Common myeloid progenitor, CD34-positive (primary cell): ENCODE data around the gene HSD3B2.

Source experiments
- CTCF ChIA-PET: fragments of 350-600 bp; sonication (Branson Sonifier 250); formaldehyde crosslinking; loops from one replicate; lab custom pipeline; 2021; ENCODE audit warnings: antibody characterized with exemption; lab: Charles Lee
- POLR2A ChIA-PET: fragments of 350-600 bp; sonication (Branson Sonifier 250); formaldehyde crosslinking; loops from one replicate; lab custom pipeline; 2021; ENCODE audit warnings: antibody characterized with exemption; lab: Charles Lee
- DNase-seq, 3 donors: peaks; one replicate each; pipeline versions ENCODE4 v3.0.0 to v3.0.0-alpha.2; 2013
- H3K27ac ChIP-seq, 2 experiments: 1 replicate in 1 of 2; 2 replicates in 1 of 2; pipeline ENCODE4 v1.7.0; 2013; ENCODE audit warnings: inconsistent platforms in 2 of 2, low read length in 2 of 2, mild to moderate bottlenecking in 2 of 2, low read depth in 1 of 2, moderate library complexity in 1 of 2; ENCODE audit not compliant: severe bottlenecking in 2 of 2, insufficient read depth in 1 of 2, poor library complexity in 1 of 2
- H3K27me3 ChIP-seq, 5 experiments: replicated peaks in 2 of 5; 1 replicate in 3 of 5; 2 replicates in 2 of 5; pipeline versions ENCODE4 v1.6.1 to v1.7.0; 2013; ENCODE audit warnings: low read length in 4 of 5, mild to moderate bottlenecking in 2 of 5, moderate library complexity in 2 of 5, inconsistent platforms in 1 of 5; ENCODE audit not compliant: insufficient read depth in 5 of 5, control insufficient read depth in 4 of 5
- H3K36me3 ChIP-seq, 4 experiments: 1 replicate in 2 of 4; 2 replicates in 2 of 4; pipeline versions ENCODE4 v1.6.1 to v1.7.0; 2013; ENCODE audit warnings: low read length in 3 of 4, control low read depth in 1 of 4, mild to moderate bottlenecking in 1 of 4; ENCODE audit not compliant: control insufficient read depth in 4 of 4, insufficient read depth in 4 of 4
- H3K4me1 ChIP-seq, 4 experiments: 1 replicate in 3 of 4; 2 replicates in 1 of 4; pipeline versions ENCODE4 v1.6.1 to v1.7.1; 2013; ENCODE audit warnings: low read length in 3 of 4, mild to moderate bottlenecking in 3 of 4, control low read depth in 1 of 4, inconsistent platforms in 1 of 4, moderate library complexity in 1 of 4; ENCODE audit not compliant: control insufficient read depth in 4 of 4, insufficient read depth in 4 of 4; ENCODE audit errors: control extremely low read depth in 1 of 4
- H3K4me3 ChIP-seq, 7 experiments: 1 replicate in 4 of 7; 2 replicates in 3 of 7; pipeline versions ENCODE4 v1.5.1 to v1.7.0; 2013; ENCODE audit warnings: mild to moderate bottlenecking in 7 of 7, low read length in 6 of 7, moderate library complexity in 6 of 7, inconsistent platforms in 2 of 7, low read depth in 2 of 7, control low read depth in 1 of 7; ENCODE audit not compliant: insufficient read depth in 4 of 7, control insufficient read depth in 1 of 7; ENCODE audit errors: extremely low read depth in 1 of 7
- H3K9me3 ChIP-seq, 5 experiments: 1 replicate in 4 of 5; 2 replicates in 1 of 5; pipeline versions ENCODE4 v1.6.1 to v1.7.1; 2013; ENCODE audit warnings: low read length in 4 of 5, mild to moderate bottlenecking in 2 of 5, inconsistent platforms in 1 of 5, low read depth in 1 of 5, moderate library complexity in 1 of 5; ENCODE audit not compliant: control insufficient read depth in 4 of 5, insufficient read depth in 2 of 5; ENCODE audit errors: control extremely low read depth in 1 of 5
- WGBS: methylation state at CpG from one replicate; pipeline ENCODE4 v1.1.5; 2013; ENCODE audit not compliant: insufficient coverage; 5-methylcytosine and 5-hydroxymethylcytosine counted together

The HSD3B2 gene

GRCh38 chr1:119416006-119416640, 1.2 kb downstream of the HSD3B2 start:
- Histone ChIP-seq H3K4me3 (no peak overlapping the region), H3K4me1 (no peaks in the 10 kb centered on the region), H3K27ac (no peak overlapping the region), H3K27me3 (peaks cover 0 to 4% (median 0%) of the 10 kb centered on the region in 5 experiments), H3K9me3 (no peaks in the 10 kb centered on the region), H3K36me3 (no peaks in the 10 kb centered on the region)
- no peak for DNase-seq
- 78% methylated on average over 2 of the region's 3 CpGs for WGBS
- ChIA-PET POLR2A (no interaction called here), CTCF (no interaction called here)

GRCh38 chr1:119419109-119419508, 4.2 kb downstream of the HSD3B2 start:
- WGBS: 100% methylated on average over 4 of the region's 5 CpGs
- Histone ChIP-seq H3K4me1 (no peaks in the 10 kb centered on the region), H3K36me3 (no peaks in the 10 kb centered on the region), H3K4me3 (no peak overlapping the region), H3K27me3 (peaks cover 0 to 4% (median 2%) of the 10 kb centered on the region in 5 experiments), H3K27ac (no peak overlapping the region), H3K9me3 (no peaks in the 10 kb centered on the region)
- ChIA-PET POLR2A (no interaction called here), CTCF (no interaction called here)
- DNase-seq: no peak

GRCh38 chr1:119420638-119421037, 5.7 kb downstream of the HSD3B2 start:
- no peak overlapping the region for H3K4me3 ChIP-seq
- CTCF ChIA-PET: no interaction called here
- no peaks in the 10 kb centered on the region for H3K36me3 ChIP-seq
- no peak overlapping the region for H3K27ac ChIP-seq
- POLR2A ChIA-PET: no interaction called here
- no peaks in the 10 kb centered on the region for H3K9me3 ChIP-seq
- no peak for DNase-seq
- H3K27me3 ChIP-seq: peaks cover 0 to 4% (median 2%) of the 10 kb centered on the region in 5 experiments
- no peaks in the 10 kb centered on the region for H3K4me1 ChIP-seq

- Histone ChIP-seq H3K4me3 (no peak overlapping the region), H3K27me3 (peaks cover 0 to 4% (median 2%) of the 10 kb centered on the region in 5 experiments), H3K9me3 (no peaks in the 10 kb centered on the region), H3K4me1 (no peaks in the 10 kb centered on the region), H3K36me3 (no peaks in the 10 kb centered on the region), H3K27ac (no peak overlapping the region)
- POLR2A ChIA-PET: interaction anchor here (0.8 kb wide), 1 partner anchor 14 kb away, joined by 3 read pairs; no protein-coding TSS in a partner anchor
- CTCF ChIA-PET: no interaction called here
- DNase-seq: no peak
Observed at GRCh38 chr1:119422631-119423030, 7.7 kb downstream of the HSD3B2 start.

- Histone ChIP-seq H3K36me3 (no peaks in the 10 kb centered on the region), H3K27ac (no peak overlapping the region), H3K4me3 (no peak overlapping the region), H3K9me3 (no peaks in the 10 kb centered on the region), H3K27me3 (peaks cover 0 to 7% (median 1%) of the 10 kb centered on the region in 5 experiments), H3K4me1 (no peaks in the 10 kb centered on the region)
- ChIA-PET POLR2A (no interaction called here), CTCF (no interaction called here)
- DNase-seq: no peak
- WGBS: no CpG with 5 or more reads among the region's 2 CpGs
Observed at GRCh38 chr1:119428991-119429390, 14.0 kb downstream of the HSD3B2 start.

- Histone ChIP-seq H3K4me3 (no peak overlapping the region), H3K27me3 (peaks cover 0 to 3% (median 1%) of the 10 kb centered on the region in 5 experiments), H3K4me1 (no peaks in the 10 kb centered on the region), H3K36me3 (no peaks in the 10 kb centered on the region), H3K9me3 (no peaks in the 10 kb centered on the region), H3K27ac (no peak overlapping the region)
- POLR2A ChIA-PET: no interaction called here
- no peak for DNase-seq
- 63% methylated on average over 4 of the region's 4 CpGs for WGBS
- CTCF ChIA-PET: no interaction called here
Observed at GRCh38 chr1:119429687-119430086, 14.7 kb downstream of the HSD3B2 start.

GRCh38 chr1:119430486-119430885, 15.5 kb downstream of the HSD3B2 start:
- WGBS: no CpG with 5 or more reads among the region's 2 CpGs
- no peak for DNase-seq
- ChIA-PET POLR2A (no interaction called here), CTCF (no interaction called here)
- peaks cover 0 to 3% (median 1%) of the 10 kb centered on the region in 5 experiments for H3K27me3 ChIP-seq
- H3K36me3 ChIP-seq: no peaks in the 10 kb centered on the region
- H3K4me3 ChIP-seq: no peak overlapping the region
- no peak overlapping the region for H3K27ac ChIP-seq
- no peaks in the 10 kb centered on the region for H3K9me3 ChIP-seq
- H3K4me1 ChIP-seq: no peaks in the 10 kb centered on the region
